ENCODE results near the gene XRCC3.
"Not testable (repeated sequence)": the region's sequence is repeated elsewhere in the genome, so short reads cannot be mapped to it uniquely, and the experiment has no call there.

The XRCC3 gene

DNA sequence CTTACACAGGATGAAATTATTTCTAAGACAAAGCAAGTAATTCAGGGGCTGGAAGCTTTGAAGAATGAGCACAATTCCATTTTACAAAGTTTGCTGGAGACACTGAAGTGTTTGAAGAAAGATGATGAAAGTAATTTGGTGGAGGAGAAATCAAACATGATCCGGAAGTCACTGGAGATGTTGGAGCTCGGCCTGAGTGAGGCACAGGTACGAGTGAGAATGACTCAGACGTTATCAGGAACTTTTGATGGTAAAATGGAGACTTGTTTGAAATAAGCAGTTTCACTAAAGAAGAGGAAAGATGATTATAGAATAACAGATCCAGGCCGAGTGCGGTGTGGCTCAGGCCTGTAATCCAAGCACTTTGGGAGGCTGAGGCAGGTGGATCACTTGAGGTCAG, 60.6 kb downstream of the XRCC3 start:
- Histone ChIP-seq H3K36me3 (replicated peaks) (peaks cover 37% of the 10 kb centered on the region), H3K27me3 (replicated peaks) (no peaks in the 10 kb centered on the region), H3K27ac (no peak overlapping the region), H3K4me3 (ENCODE audit: low read depth, low read length) (no peak overlapping the region)
- TF ChIP-seq CTCF (IDR thresholded peaks at IDR 0.05; ENCODE audit: low read depth, low read length, missing control alignments): no peak
- DNase-seq: no peak
- in situ Hi-C loops (cut with HindIII; ENCODE audit: low pct_ligation_motif_present, low sequenced_read_pairs): no loop called here

DNA sequence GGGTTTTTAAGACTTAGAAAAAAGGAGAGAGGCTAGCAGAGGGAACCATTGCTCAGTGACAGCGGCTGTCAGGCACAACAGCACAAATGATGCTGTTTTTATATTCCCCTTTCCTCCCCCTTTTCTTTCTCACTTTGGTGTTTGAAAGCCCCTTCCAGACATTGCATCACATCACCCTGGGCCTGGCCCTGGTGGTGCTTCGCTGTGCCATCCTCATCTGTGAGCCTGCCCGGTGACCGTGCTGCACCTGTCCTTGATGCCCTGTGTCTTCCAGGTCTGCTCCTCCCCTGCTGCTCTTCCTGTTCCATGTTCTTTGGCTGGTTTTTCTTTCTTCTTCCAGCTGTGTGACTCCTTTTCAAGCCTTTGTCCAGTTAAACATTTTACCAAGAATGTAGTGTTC, 61.4 kb downstream of the XRCC3 start:
- Histone ChIP-seq H3K36me3 (replicated peaks) (peaks cover 33% of the 10 kb centered on the region), H3K27me3 (replicated peaks) (no peaks in the 10 kb centered on the region), H3K4me3 (ENCODE audit: low read depth, low read length) (no peak overlapping the region), H3K27ac (no peak overlapping the region)
- in situ Hi-C loops (cut with HindIII; ENCODE audit: low pct_ligation_motif_present, low sequenced_read_pairs): no loop called here
- TF ChIP-seq CTCF (IDR thresholded peaks at IDR 0.05; ENCODE audit: low read depth, low read length, missing control alignments): no peak
- DNase-seq: no peak

GRCh38 chr14:103653336-103653735, 61.9 kb downstream of the XRCC3 start:
- in situ Hi-C loops (cut with HindIII; ENCODE audit: low pct_ligation_motif_present, low sequenced_read_pairs); H3K27me3 ChIP-seq (replicated peaks); DNase-seq; H3K27ac ChIP-seq; H3K4me3 ChIP-seq (ENCODE audit: low read depth, low read length): not testable (repeated sequence)
- peaks cover 33% of the 10 kb centered on the region for H3K36me3 ChIP-seq (replicated peaks)

DNA sequence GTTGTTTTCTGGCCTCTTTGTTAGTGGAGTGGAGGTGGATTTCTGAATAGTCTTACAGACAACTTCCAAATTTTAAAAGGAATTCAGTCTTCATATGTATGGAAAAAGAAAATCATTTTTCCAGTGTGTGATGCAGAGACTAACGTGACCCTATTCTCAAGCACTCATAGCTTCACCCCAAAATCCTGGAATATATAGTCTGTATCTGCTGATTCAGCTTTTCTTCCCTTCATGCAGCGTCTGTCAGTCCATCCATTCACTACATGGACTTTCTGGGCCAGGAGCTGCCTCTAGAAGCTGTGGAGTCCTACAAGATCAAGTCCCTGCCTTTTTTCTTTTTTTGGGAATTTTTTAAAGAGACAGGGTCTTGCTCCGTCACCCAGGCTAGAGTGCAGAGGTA, 62.4 kb downstream of the XRCC3 start:
- in situ Hi-C loops (cut with HindIII; ENCODE audit: low pct_ligation_motif_present, low sequenced_read_pairs): no loop called here
- Histone ChIP-seq H3K4me3 (ENCODE audit: low read depth, low read length) (no peak overlapping the region), H3K27ac (no peak overlapping the region), H3K36me3 (replicated peaks) (peaks cover 29% of the 10 kb centered on the region), H3K27me3 (replicated peaks) (no peaks in the 10 kb centered on the region)
- TF ChIP-seq CTCF (IDR thresholded peaks at IDR 0.05; ENCODE audit: low read depth, low read length, missing control alignments): no peak
- DNase-seq: no peak

- peaks cover 25% of the 10 kb centered on the region for H3K36me3 ChIP-seq (replicated peaks)
- H3K27ac ChIP-seq: no peak overlapping the region
- no peaks in the 10 kb centered on the region for H3K27me3 ChIP-seq (replicated peaks)
- TF ChIP-seq CTCF (IDR thresholded peaks at IDR 0.05; ENCODE audit: low read depth, low read length, missing control alignments): no peak
- no peak for DNase-seq
- no peak overlapping the region for H3K4me3 ChIP-seq (ENCODE audit: low read depth, low read length)
- in situ Hi-C loops (cut with HindIII; ENCODE audit: low pct_ligation_motif_present, low sequenced_read_pairs): no loop called here
Observed at GRCh38 chr14:103651585-103651984, 63.7 kb downstream of the XRCC3 start.

DNA sequence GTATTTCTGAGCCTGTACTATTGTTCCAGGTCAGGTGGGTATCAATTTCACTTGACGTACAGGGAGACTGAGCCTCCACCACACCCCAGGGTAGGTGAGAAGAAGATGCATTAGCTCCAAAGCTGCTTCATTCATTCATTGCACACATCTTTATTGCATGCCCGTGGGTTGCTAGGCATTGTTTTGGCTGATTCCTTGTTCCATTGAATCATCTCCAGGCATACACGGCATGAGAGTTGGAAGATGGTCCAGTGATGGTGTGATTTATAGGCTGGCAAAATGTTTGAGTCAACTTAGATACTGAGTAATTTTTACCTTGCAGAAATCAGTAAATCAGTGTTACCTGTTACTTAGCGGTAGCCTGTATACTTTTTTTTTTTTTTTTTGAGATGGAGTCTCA, 65.0 kb downstream of the XRCC3 start:
- TF ChIP-seq CTCF (IDR thresholded peaks at IDR 0.05; ENCODE audit: low read depth, low read length, missing control alignments): no peak
- in situ Hi-C loops (cut with HindIII; ENCODE audit: low pct_ligation_motif_present, low sequenced_read_pairs): no loop called here
- Histone ChIP-seq H3K36me3 (replicated peaks) (peaks cover 12% of the 10 kb centered on the region), H3K27ac (no peak overlapping the region), H3K4me3 (ENCODE audit: low read depth, low read length) (no peak overlapping the region), H3K27me3 (replicated peaks) (no peaks in the 10 kb centered on the region)
- DNase-seq: no peak
